GM11168 (cell line): ENCODE results near the gene MYORG.
"Not testable (repeated sequence)": the region's sequence is repeated elsewhere in the genome, so short reads cannot be mapped to it uniquely, and the experiment has no call there.

Source experiments
- in situ Hi-C: fragments of 300-500 bp; cut with MboI; formaldehyde crosslinking; loops from one replicate; pipeline ENCODE4 v1.12.0; 2022; ENCODE audit warnings: low sequenced_read_pairs; ENCODE audit not compliant: unreplicated experiment

MYORG gene

DNA sequence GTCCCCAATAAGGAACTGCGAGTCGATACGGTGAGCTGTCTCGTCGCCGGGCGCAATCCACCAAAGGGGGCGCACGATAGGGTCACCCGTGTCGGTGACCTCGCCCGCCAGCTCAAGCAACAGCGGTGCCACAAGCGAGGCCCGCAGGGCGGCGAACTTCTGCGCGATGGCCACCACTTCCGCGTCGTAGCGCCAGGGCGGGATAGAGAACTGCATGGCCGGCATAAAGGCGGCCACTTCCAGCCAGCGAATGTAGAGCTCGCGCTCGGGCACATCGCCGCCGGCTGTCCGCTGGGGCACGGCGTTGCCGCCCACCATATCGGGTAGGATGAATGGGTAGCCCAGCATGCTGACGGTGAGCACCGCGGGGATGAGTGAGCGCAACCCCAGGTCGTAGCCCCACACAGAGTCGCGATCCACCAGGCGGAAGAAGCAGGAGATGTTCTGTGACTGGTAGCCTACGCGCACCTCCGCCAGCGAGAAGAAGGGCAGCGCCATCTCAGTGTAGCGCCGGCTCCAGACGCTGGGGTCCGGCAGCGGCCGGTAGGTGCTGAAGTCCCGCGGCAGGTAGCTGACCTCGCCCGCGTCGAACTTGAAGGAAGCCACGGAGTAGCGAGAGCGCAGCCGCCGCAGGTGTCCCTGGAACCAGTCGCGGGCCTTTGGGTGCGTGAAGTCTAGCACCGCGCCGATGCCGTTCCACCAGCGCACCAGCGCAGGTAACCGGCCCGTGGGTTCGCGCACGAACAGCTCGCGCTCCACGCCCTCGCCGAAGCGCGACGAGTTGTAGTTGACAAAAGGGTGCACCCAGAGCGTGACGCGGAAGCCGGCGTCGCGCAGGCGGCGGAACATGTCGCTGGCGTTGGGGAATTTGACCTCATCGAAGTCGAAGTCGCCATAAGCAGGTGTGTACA lies 5.5 kb downstream of the MYORG start:
- in situ Hi-C loops: no loop called here

GRCh38 chr9:34370335-34370969 lies 6.2 kb downstream of the MYORG start:
- in situ Hi-C loops: no loop called here

- in situ Hi-C loops: no loop called here
Observed at GRCh38 chr9:34369636-34370035, 7.1 kb downstream of the MYORG start.

GRCh38 chr9:34368796-34369195 lies 7.9 kb downstream of the MYORG start:
- in situ Hi-C loops: not testable (repeated sequence)

DNA sequence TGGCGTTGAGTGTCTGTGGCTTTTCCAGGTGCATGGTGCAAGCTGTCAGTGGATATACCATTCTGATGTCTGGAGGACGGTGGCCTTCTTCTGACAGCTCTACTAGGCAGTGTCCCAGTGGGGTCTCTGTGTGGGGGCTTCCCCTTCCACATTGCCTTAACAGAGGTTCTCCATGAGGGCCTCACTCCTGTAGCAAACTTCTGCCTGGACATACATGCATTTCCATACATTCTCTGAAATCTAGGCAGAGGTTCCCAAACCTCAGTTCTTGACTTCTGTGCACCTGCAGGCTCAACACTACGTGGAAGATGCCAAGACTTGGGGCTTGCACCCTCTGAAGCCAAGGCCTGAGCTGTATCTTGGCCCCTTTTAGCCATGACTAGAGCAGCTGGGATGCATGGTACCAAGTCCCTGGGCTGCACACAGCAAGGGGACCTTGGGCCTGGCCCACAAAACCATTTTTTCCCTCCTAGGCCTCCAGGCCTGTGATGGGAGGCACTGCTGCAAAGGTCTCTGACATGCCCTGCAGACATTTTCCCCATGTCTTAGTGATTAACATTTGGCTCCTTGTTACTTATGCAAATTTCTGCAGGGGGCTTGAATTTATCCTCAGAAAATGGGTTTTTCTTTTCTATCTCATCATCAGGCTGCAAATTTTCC lies 8.8 kb downstream of the MYORG start:
- in situ Hi-C loops: not testable (repeated sequence)

GRCh38 chr9:34366365-34366764 lies 10.3 kb downstream of the MYORG start:
- in situ Hi-C loops: no loop called here

GRCh38 chr9:34365282-34365681 lies 11.4 kb downstream of the MYORG start:
- in situ Hi-C loops: no loop called here

DNA sequence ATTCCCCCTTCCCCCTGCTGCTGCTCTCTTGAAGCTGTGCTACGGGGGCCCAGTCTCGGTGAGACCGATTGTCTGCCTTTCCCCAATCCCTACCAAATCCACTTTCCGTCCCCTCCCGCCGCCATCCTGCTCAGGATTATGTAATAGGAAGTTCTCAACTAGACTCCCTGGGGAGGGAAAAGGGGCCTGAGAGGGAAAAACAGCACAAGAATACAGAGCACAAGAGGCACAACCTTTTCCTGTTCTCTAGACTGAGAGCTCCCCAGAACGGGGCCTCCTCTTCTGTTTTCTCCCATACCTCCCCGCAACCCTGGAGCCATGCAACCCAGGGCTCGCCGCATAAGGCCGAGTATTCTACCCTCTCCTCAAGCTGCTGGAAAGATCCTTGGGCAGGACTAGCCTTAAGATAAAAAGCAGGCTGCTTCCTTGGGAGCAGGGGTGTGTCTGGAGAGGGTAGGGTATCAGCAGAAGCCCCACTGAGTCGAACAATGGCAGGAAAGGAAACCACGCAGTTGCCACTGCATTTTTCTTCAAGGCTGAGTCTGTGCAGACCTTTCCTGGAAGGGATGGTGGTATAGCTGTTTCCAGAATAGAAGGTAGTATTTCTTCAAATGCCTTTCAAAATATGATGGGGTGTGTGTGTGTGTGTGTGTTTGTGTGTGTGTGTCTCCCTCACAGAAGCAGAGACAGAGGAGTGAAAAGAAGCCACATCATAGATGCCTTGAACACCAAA lies 12.9 kb downstream of the MYORG start:
- in situ Hi-C loops: no loop called here

- in situ Hi-C loops: no loop called here
Observed at GRCh38 chr9:34362614-34363214, 14.0 kb downstream of the MYORG start.

DNA sequence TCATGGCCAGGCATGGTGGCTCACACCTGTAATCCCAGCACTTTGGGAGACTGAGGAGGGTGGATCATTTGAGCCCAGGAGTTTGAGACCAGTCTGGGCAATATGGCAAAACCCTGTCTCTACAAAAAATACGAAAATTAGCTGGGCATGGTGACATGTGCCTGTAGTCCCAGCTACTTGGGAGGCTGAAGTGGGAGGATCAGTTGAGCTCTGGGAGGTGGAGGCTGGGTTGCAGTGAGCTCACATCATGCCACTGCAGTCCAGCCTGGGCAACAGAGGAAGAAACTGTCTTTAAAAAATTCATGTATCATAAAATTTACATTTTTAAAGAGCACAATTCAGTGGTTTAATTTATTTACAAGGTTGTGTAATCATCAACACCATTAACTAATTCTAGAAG lies 23.7 kb downstream of the MYORG start:
- in situ Hi-C loops: not testable (repeated sequence)

DNA sequence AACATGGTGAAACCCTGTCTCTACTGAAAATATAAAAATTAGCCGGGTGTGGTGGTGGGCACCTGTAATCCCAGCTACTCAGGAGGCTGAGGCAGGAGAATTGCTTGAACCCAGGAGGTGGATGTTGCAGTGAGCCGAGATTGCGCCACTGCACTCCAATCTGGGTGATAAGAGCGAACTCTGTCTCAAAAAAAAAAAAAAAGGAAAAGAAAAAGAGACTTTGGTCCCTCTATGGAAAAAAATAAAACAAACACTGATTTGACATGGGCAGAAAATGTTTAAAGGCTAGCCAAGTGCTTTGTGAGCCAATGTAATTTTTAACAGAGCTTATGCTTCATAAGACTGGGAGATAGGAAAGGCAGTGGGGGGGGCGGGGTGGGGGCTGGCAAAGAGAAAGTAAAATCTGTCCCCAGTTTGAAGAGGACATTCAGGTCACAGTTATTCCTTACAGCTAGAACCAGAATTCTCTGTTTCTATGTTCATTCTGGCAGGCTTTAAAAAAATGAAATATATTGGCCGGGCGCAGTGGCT lies 24.5 kb downstream of the MYORG start:
- in situ Hi-C loops: not testable (repeated sequence)

GRCh38 chr9:34349324-34349723 lies 27.4 kb downstream of the MYORG start:
- in situ Hi-C loops: no loop called here

GRCh38 chr9:34347800-34348158 lies 28.9 kb downstream of the MYORG start:
- in situ Hi-C loops: no loop called here

DNA sequence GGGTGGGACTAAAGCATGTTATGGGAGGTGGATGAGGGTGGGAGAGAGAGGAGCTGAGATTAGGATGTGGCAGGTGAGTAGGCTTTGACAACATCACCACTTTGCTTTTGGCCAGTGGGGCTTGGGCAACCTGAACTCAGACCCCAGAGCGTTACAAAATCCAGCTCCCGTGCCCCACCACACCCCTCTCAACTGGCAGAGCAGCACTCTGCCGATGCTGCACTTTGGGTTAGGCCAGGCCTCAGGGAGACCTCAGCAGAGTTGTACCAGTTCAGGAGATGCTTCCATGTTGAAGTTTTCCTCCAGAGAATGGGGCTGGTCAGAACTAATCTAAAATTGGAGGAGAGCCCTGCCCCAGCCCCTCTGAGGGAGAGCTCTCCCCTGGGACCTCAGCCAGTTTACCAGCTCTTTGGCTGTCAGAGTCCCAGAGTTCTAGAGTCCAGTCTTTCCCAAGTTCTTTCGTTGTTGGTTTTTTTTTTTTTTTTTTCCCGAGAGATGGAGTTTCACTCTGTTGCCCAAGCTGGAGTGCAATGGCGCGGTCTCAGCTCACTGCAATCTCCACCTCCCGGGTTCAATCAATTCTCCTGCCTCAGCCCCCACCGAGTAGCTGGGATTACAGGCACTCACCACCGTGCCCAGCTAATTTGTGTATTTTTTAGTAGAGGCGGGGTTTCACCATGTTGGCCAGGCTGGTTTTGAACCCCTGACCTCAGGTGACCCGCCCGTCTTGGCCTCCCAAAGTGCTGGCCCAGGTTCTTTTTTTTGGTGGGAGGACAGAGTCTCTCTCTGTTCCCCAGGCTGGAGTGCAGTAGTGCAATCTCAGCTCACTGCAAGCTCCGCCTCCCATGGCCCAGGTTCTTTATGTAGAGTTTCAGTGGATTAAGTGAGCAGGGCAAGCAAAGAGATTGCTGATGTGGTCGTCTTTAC lies 29.6 kb downstream of the MYORG start:
- in situ Hi-C loops: no loop called here

- in situ Hi-C loops: no loop called here
Observed at GRCh38 chr9:34343605-34344004, 33.1 kb downstream of the MYORG start.

GRCh38 chr9:34343090-34343489 lies 33.6 kb downstream of the MYORG start:
- in situ Hi-C loops: no loop called here

- in situ Hi-C loops: no loop called here
Observed at GRCh38 chr9:34341659-34342295, 34.9 kb downstream of the MYORG start.

DNA sequence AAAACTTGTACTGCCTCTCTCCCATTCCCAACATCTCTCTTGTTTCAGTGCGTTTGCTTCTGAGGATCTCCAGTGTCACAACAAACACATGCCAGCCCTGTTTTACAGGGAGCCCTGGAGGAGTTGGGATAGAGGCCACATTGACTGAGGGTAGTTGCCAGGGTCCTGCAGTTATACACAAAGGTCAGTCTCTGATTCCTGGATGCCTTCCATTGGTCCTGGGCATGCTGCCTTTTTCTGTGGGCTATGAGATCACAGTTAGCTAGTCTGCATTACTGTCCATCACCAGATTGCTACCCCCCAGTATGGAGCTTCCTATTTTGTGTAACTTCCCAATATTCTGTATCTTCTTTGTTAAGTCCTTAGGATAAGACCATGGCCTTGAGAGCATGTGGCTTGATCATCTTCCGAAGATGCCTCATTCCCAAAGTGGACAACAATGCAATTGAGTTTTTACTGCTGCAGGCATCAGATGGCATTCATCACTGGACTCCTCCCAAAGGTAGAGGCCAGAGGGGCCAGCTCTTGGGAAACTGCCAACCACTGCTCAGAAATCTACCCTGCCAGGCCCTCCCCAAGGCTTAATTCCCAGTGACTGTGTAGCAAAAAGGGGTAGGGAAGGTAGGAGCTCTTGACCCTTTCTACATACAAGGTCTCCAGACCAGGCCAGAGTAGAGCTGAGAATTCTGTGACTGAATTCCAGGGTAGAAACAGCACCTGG lies 37.9 kb downstream of the MYORG start:
- in situ Hi-C loops: no loop called here
